HG03064 (cell line): Measurements from ENCODE around the gene RADIL.
A peak's percentile ranks its signal among the peaks of the same experiment; 100 is the strongest.

Experiments used
- ATAC-seq: cut with Tn5 transposase; IDR thresholded peaks from one replicate; pipeline ENCODE4 v1.9.1; 2021; ENCODE audit warnings: low read depth; ENCODE audit not compliant: unreplicated experiment

RADIL gene

DNA sequence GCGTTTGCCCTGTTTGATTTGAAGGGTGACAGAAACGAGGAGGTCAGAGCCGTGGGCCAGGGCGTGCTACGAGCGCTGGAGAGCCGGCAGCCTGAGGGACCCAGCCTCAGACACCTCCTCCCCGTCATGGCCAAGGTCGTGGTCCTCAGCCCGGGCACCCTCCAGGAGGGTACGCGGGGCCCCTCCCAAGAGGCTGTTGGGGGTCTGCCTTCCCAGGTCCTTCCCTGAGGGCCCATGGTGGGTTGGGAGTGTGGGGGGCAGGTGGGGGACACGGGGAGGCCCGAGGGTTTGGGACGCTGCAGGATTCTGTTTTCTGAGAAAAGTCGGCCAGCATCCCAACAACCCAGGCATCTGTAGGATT lies 100.2 kb downstream of the RADIL start:
- ATAC-seq: no peak

GRCh38 chr7:4782333-4783291 lies 100.9 kb downstream of the RADIL start:
- no peak for ATAC-seq

GRCh38 chr7:4781366-4782069 lies 102.0 kb downstream of the RADIL start:
- ATAC-seq: no peak

DNA sequence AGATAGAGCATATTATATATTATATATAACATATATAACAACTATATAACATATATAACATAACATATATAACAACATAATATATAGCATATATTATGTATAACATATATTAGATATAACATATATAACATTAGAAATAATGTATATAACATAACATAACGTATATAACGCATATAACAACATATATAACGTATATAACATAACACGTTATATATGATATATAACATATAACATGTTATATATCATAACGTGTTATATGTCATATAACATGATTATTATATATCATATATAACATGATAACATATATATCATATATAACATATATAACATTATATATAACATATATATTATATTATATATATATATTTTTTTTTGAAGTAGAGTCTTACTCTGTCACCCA lies 104.4 kb downstream of the RADIL start:
- ATAC-seq: no peak

- no peak for ATAC-seq
Observed at GRCh38 chr7:4775848-4776623, 107.5 kb downstream of the RADIL start.

GRCh38 chr7:4775250-4775847 lies 108.2 kb downstream of the RADIL start, which contains the start of gene AP5Z1:
TSS of gene AP5Z1 (plus strand) at chr7:4775623. CDS start at chr7:4775716, 93 bp downstream.
- peak; percentile 87 for ATAC-seq

- ATAC-seq: peak; percentile 36
Observed at GRCh38 chr7:4774658-4775249, 108.8 kb downstream of the RADIL start.

GRCh38 chr7:4774007-4774406 lies 109.5 kb downstream of the RADIL start:
- ATAC-seq: no peak

- ATAC-seq: no peak
Observed at GRCh38 chr7:4772306-4772705, 111.2 kb downstream of the RADIL start.

- no peak for ATAC-seq
Observed at GRCh38 chr7:4771737-4772136, 111.8 kb downstream of the RADIL start.

GRCh38 chr7:4770886-4771285 lies 112.6 kb downstream of the RADIL start:
- ATAC-seq: no peak

DNA sequence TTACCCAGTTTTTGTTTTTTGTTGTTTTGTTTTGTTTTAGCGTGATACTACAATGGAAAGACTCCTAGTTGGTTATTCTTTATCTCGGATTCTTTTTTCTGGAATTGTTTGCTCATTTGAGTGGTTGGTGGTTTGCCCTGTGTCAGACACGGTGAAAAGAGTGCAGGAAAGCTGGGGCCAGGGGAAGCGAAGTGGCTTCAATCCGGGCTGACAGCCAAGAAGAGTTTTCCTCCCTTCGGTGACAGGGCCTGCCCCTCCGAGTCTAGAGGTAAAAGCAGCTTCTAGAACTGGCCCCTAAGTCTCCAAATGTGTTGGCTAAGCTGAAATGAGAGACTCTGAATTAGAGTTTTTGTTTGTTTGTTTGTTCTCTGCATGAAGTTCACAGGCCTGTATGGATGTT lies 113.8 kb downstream of the RADIL start:
- no peak for ATAC-seq

DNA sequence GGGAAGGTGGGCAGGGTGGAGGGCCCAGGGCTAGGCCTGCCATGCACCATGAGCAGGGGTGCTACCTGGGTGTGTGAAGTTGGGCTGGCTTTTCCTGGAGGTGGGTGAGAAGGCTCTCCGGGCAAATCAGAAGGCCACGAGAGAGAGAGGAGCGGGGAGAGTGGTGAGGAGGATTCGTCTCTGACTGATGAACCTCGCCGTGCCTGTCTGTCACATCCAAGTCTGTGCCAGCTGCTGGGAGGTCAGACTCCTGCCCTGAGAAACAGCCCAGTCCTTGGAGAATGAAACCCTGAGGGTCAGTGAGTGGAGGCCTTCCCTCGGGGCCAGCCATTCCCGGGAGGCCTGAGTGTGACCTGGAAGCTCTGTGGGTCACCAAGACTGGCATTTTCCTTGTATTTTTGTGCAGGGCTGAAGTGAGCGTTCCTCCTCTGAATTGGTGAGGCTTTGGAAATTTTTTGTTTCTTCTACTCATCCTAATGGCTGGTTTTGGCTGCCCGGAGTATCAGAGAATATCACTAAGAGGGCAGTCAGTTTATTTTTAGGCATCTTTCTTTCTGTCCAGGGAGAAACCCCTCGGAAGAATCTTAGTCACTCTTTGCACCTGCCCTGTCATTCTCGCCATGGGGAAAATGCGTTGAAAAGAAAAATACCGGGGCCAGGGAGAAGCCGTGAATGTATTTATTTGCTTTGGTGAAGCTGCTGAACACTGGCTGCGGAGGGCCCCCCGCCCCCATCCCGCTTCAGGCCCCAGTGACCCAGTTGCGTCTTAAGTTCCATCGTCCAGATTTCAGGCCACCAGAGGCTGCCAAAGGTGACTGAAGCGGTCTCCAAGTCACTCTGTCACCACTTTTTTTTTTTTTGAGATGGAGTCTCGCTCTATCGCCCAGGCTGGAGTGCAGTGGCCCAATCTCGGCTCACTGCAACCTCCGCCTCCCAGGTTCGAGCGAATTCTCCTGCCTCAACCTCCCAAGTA lies 114.6 kb downstream of the RADIL start:
- no peak for ATAC-seq

GRCh38 chr7:4766666-4767519 lies 116.6 kb downstream of the RADIL start:
- ATAC-seq: no peak

DNA sequence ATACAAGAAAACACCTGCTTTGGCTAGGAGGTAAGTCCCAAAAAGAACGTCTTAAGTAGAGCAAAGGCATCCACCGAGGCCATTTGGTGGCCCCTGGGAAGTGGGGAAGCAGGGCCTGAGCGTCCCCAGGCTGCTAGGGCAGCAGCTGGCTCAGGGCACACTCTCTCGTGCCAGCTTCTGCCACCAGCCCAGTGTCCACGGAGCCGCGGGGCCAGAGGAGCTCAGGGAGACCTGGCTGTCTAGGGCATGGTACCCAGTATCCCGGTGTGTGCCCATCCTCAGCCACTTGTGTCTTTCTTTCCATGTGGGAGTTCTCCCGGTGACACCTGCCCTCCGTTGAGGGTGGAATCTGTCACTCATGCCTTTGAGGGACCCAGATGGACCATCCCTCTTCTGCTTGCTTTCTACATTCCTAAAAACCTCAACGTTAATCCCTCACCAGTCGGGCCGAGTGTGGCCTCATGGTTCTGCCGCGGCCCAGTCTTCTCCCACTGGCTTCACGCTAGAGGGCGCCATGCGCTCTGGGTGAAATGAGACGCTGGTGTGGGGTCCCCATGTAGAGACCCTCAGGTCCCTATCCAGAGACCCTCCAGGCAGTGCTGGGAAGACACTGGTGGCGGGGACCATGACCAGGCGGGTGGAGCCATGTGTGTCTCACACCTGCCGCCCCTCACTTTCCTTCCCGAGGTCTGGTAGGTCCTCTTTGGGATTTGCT lies 117.6 kb downstream of the RADIL start:
- ATAC-seq: no peak

- ATAC-seq: no peak
Observed at GRCh38 chr7:4764402-4765007, 119.0 kb downstream of the RADIL start.

GRCh38 chr7:4763794-4764185 lies 119.7 kb downstream of the RADIL start:
- no peak for ATAC-seq
